Vagina (tissue), 2 donors: ENCODE results near the gene C14orf119. TPM values are rescaled to one million over a fixed set of nuclear protein-coding genes. Genes with fewer than 3 reads are reported as not detected.

Experiments
- DNase-seq, 2 donors: peaks; one replicate each; pipeline ENCODE4 v3.0.0-alpha.2; 2017; ENCODE audit errors: extremely low spot score in 2 of 2
- H3K27ac ChIP-seq: fragments of 200-600 bp; sonication (generic); one replicate; pipeline ENCODE4 v1.5.1; 2019
- H3K27me3 ChIP-seq: fragments of 200-600 bp; sonication (generic); one replicate; pipeline ENCODE4 v1.5.1; 2019
- H3K36me3 ChIP-seq, 2 donors: fragments of 200-600 bp; sonication (generic); one replicate each; pipeline ENCODE4 v1.5.1; 2017 to 2019
- H3K4me1 ChIP-seq: fragments of 200-600 bp; sonication (generic); one replicate; pipeline ENCODE4 v1.5.1; 2019
- H3K4me3 ChIP-seq, 2 donors: fragments of 200-600 bp; sonication (generic); 1 replicate in 1 of 2; 2 replicates in 1 of 2; pipeline ENCODE4 v1.5.1; 2016 to 2019
- H3K9me3 ChIP-seq: fragments of 200-600 bp; sonication (generic); one replicate; pipeline ENCODE4 v1.5.1; 2019
- POLR2A ChIP-seq, 2 donors: fragments of 450-650 bp; IDR thresholded peaks; one replicate each; pipeline ENCODE4 v1.6.1; 2017; ENCODE audit warnings: antibody characterized with exemption in 2 of 2, mild to moderate bottlenecking in 2 of 2, moderate library complexity in 2 of 2
- POLR2AphosphoS5 ChIP-seq, 2 donors: sonication (generic); formaldehyde crosslinking; IDR thresholded peaks; one replicate each; pipeline ENCODE4 v1.9.0; 2017; ENCODE audit warnings: antibody characterized with exemption in 2 of 2, mild to moderate bottlenecking in 2 of 2, low read depth in 1 of 2; ENCODE audit not compliant: insufficient read depth in 1 of 2
- intact Hi-C: fragments of 100-400 bp; cut with DNase I; formaldehyde crosslinking; loops from one replicate; pipeline ENCODE4 v1.15.1; 2023
- total RNA-seq: library from RNA; depleted of rRNA; stranded (reverse); fragments of >200 nt; gene quantifications from one replicate; pipeline ENCODE4 v1.2.3, GENCODE V29; 2016
- TF ChIP-seq, protein P1 (sequence below), 3 experiments: fragments of 450-650 bp in 2 of 3; fragments of 200-600 bp in 1 of 3; sonication (generic) in 1 of 3; IDR thresholded peaks; one replicate each; pipeline ENCODE4 v1.5.1; 2017 to 2019; ENCODE audit warnings: antibody characterized with exemption in 3 of 3, mild to moderate bottlenecking in 2 of 3, moderate library complexity in 2 of 3

Gene C14orf119
- total RNA-seq, 1 donor from 2014 or later = 13.8 TPM

DNA sequence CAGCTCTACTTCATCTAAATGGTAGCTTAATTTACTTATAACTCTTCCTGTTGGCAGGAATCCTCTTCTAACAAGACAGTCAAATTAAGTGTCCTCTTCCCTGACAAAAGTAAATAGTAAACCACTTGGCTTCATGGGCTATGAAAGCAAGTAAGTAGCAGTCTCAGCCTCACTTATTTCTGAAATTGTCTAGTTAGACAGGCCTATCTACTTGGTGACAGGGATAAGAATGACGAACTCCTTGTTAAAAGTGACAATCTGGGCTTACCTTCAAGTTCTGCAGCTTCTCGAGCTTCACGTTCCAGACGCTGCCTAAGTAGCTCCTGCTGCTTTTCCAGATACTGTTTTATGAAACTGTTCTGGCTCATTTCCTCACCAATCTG, 5.1 kb upstream of the C14orf119 start:
- H3K27me3 ChIP-seq = no peaks in the 10 kb centered on the region
- no peak overlapping the region for H3K27ac ChIP-seq
- no peak overlapping the region for H3K4me3 ChIP-seq
- peaks cover 3 to 65% of the 10 kb centered on the region in 2 donors for H3K36me3 ChIP-seq
- H3K4me1 ChIP-seq = peaks cover 24% of the 10 kb centered on the region
- intact Hi-C loops = no loop called here
- H3K9me3 ChIP-seq = no peaks in the 10 kb centered on the region
- no peak for DNase-seq
- TF ChIP-seq, protein P1, sequence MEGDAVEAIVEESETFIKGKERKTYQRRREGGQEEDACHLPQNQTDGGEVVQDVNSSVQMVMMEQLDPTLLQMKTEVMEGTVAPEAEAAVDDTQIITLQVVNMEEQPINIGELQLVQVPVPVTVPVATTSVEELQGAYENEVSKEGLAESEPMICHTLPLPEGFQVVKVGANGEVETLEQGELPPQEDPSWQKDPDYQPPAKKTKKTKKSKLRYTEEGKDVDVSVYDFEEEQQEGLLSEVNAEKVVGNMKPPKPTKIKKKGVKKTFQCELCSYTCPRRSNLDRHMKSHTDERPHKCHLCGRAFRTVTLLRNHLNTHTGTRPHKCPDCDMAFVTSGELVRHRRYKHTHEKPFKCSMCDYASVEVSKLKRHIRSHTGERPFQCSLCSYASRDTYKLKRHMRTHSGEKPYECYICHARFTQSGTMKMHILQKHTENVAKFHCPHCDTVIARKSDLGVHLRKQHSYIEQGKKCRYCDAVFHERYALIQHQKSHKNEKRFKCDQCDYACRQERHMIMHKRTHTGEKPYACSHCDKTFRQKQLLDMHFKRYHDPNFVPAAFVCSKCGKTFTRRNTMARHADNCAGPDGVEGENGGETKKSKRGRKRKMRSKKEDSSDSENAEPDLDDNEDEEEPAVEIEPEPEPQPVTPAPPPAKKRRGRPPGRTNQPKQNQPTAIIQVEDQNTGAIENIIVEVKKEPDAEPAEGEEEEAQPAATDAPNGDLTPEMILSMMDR (IDR thresholded peaks at IDR 0.05) = no peak
- no peak for TF ChIP-seq POLR2AphosphoS5 (IDR thresholded peaks at IDR 0.05; ENCODE audit: insufficient read depth in 1 of 2, low read depth in 1 of 2)
- TF ChIP-seq POLR2A (IDR thresholded peaks at IDR 0.05) = no peak

DNA sequence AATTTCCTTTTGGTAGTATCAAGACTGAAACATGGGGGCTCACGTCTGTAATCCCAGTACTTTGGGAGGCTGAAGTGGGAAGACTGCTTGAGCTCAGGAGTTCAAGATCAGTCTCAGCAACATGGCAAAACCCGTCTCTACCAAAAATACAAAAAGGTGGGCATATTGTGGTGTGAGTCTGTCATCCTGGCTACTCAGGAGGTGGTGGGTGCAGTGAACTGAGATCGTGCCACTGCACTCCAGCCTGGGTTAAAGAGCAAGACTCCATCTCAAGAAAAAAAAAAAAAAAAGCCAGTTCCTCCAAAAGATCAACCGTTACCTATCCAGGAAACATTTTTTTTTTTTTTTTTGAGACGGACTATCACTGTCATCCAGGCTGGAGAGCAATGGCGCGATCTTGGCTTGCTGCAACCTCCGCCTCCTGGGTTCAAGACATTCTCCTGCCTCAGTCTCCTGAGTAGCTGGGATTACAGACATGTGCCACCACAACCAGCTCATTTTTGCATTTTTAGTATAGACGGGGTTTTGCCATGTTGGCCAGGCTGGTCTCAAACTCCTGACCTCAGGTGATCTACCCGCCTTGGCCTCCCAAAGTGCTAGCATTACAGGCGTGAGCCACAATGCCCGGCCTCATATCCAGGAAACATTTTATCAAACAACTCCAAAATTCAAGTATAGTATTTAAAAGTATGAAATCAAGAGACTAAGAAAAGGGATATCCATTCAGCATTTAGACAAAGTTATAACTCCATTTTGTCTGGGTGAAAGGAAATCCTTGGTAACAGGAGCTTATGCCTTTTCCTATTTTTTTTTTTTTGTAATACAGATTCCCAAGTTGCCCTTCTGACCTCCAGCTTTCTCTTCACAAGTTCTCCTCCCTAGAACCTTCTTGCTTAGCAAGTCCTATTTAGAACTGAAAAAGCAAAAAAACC, 3.7 kb upstream of the C14orf119 start:
- Histone ChIP-seq H3K27me3 (no peaks in the 10 kb centered on the region), H3K27ac (no peak overlapping the region), H3K4me3 (no peak overlapping the region), H3K36me3 (peaks cover 3 to 52% of the 10 kb centered on the region in 2 donors), H3K4me1 (peaks cover 29% of the 10 kb centered on the region), H3K9me3 (no peaks in the 10 kb centered on the region)
- peak; percentile 22 to 58 for DNase-seq
- intact Hi-C loops = no loop called here
- TF ChIP-seq POLR2AphosphoS5 (IDR thresholded peaks at IDR 0.05; ENCODE audit: insufficient read depth in 1 of 2, low read depth in 1 of 2) (no peak), POLR2A (IDR thresholded peaks at IDR 0.05) (no peak)
- TF ChIP-seq, protein P1 (IDR thresholded peaks at IDR 0.05) = no peak

DNA sequence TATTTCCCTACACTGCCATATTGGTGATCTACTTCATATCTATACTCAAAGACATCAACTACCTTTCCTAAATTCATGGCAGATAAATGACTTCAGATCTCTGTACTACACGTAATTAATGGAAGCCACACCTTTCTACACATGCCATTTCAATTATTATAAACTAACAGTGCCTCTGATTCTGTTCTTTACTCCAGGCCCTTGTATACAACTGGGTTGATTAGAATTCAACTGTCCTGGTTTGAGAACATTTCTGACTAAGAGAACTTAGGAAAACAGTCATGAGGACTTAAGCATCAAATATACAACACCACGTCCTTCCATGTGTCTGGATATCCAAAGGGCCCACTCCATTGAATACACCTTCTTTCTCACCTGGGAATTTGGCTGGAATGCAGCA, 2.2 kb upstream of the C14orf119 start:
- Histone ChIP-seq H3K4me3 (peak overlapping the region; percentile 88), H3K4me1 (peaks cover 42% of the 10 kb centered on the region), H3K9me3 (no peaks in the 10 kb centered on the region), H3K36me3 (peaks cover 3 to 37% of the 10 kb centered on the region in 2 donors), H3K27me3 (no peaks in the 10 kb centered on the region), H3K27ac (no peak overlapping the region)
- intact Hi-C loops = no loop called here
- no peak for DNase-seq
- TF ChIP-seq, protein P1 (IDR thresholded peaks at IDR 0.05) = no peak
- no peak for TF ChIP-seq POLR2A (IDR thresholded peaks at IDR 0.05)
- no peak for TF ChIP-seq POLR2AphosphoS5 (IDR thresholded peaks at IDR 0.05; ENCODE audit: insufficient read depth in 1 of 2, low read depth in 1 of 2)

DNA sequence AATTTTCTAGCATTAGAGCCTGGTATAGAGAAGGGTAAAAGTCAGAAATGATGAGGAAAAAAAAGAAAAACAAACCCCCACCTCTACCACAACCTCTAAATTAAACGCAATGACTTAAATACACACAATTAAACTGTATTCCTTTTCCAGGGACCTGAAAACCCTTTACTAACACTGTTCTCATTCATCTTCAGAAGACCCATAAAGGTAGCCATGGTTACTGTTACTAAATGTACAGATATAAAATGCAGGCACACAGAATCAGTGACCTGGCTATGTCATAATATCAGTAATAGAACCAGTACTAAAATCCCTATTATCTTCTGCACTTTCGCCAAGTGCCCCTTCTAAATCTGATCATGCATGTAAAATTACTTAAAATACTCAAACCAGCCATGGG, 1.8 kb upstream of the C14orf119 start:
- TF ChIP-seq POLR2AphosphoS5 (IDR thresholded peaks at IDR 0.05; ENCODE audit: insufficient read depth in 1 of 2, low read depth in 1 of 2) (no peak), POLR2A (IDR thresholded peaks at IDR 0.05) (no peak)
- TF ChIP-seq, protein P1 (IDR thresholded peaks at IDR 0.05) = no peak
- intact Hi-C loops = no loop called here
- Histone ChIP-seq H3K9me3 (no peaks in the 10 kb centered on the region), H3K27me3 (no peaks in the 10 kb centered on the region), H3K27ac (peak overlapping the region; percentile 99), H3K4me3 (peak overlapping the region; percentile 88), H3K36me3 (peaks cover 3 to 37% of the 10 kb centered on the region in 2 donors), H3K4me1 (peaks cover 42% of the 10 kb centered on the region)
- no peak for DNase-seq
